ENCODE measurements around the gene HDAC11. TPM values are rescaled to one million over a fixed set of nuclear protein-coding genes. Genes with fewer than 3 reads are reported as not detected.
A peak's percentile ranks its signal among the peaks of the same experiment; 100 is the strongest.

Gene HDAC11
- total and polyA plus RNA-seq, 9 of the 15 experiments (the other 6 are each of a cell fraction or from before 2014, with no cell fraction given) = 0.60 to 6.0 (median 4.5) TPM

GRCh38 chr3:13451301-13451673, 28.8 kb upstream of the HDAC11 start (continued):
- TF ChIP-seq FOXP4 (CRISPR knock-in tag; IDR thresholded peaks at IDR 0.05; ENCODE audit: borderline replicate concordance) = no peak
- no peak for TF ChIP-seq TBL1XR1 (IDR thresholded peaks at IDR 0.05; ENCODE audit: low read length in 2 of 2)
- TF ChIP-seq SMC3 (conservative IDR thresholded peaks at IDR 0.05; ENCODE audit: insufficient read depth, low read depth, low read length) = no peak
- no peak for TF ChIP-seq ZNF717 (CRISPR knock-in tag; IDR thresholded peaks at IDR 0.05)
- peak; percentile 77 for TF ChIP-seq DACH1 (IDR thresholded peaks at IDR 0.05; ENCODE audit: partially characterized antibody)
- TF ChIP-seq KAT8 (IDR thresholded peaks at IDR 0.05; ENCODE audit: low read depth) = no peak
- no peak for TF ChIP-seq EWSR1 (IDR thresholded peaks at IDR 0.05; ENCODE audit: borderline replicate concordance, low read depth, partially characterized antibody)
- no peak for TF ChIP-seq CTCF (IDR thresholded peaks at IDR 0.05 in 2 of 3, conservative IDR thresholded peaks at IDR 0.05 in 1 of 3; ENCODE audit: insufficient read depth in 2 of 3, low read depth in 1 of 3, low read length in 3 of 3)
- TF ChIP-seq ZNF551 (CRISPR knock-in tag; IDR thresholded peaks at IDR 0.05) = no peak
- no peak for TF ChIP-seq ZNF280B (CRISPR knock-in tag; IDR thresholded peaks at IDR 0.05)
- no peak for TF ChIP-seq SNRNP70 (optimal IDR thresholded peaks at IDR 0.05; ENCODE audit: low read depth, low read length)
- no peak for TF ChIP-seq HNRNPUL1 (IDR thresholded peaks at IDR 0.05; ENCODE audit: low read length)
- TF ChIP-seq RBFOX2 (IDR thresholded peaks at IDR 0.05; ENCODE audit: low read depth, low read length) = no peak
- 0 out of 2 replicates have a peak, but pooled peaks have one; percentile 44 for TF ChIP-seq TOE1 (IDR thresholded peaks at IDR 0.05; ENCODE audit: borderline replicate concordance)
- TF ChIP-seq TOE1 (CRISPR knock-in tag; IDR thresholded peaks at IDR 0.05; ENCODE audit: borderline replicate concordance, low read depth) = no peak
- TF ChIP-seq MED1 (CRISPR knock-in tag; IDR thresholded peaks at IDR 0.05; ENCODE audit: borderline replicate concordance) = no peak
- TF ChIP-seq CHAMP1 (IDR thresholded peaks at IDR 0.05) = no peak
- no peak for TF ChIP-seq CREBBP (IDR thresholded peaks at IDR 0.05; ENCODE audit: low read depth, low read length)
- no peak for TF ChIP-seq ELF1 (tag; IDR thresholded peaks at IDR 0.05)
- no peak for TF ChIP-seq TGIF2 (CRISPR knock-in tag; IDR thresholded peaks at IDR 0.05)
- no peak for TF ChIP-seq ZNF695 (CRISPR knock-in tag; IDR thresholded peaks at IDR 0.05)
- TF ChIP-seq U2AF1 (optimal IDR thresholded peaks at IDR 0.05; ENCODE audit: low read depth, low read length) = no peak

Data from K562 (cell line).